Measurements from ENCODE around the gene OR4F15.

DNA sequence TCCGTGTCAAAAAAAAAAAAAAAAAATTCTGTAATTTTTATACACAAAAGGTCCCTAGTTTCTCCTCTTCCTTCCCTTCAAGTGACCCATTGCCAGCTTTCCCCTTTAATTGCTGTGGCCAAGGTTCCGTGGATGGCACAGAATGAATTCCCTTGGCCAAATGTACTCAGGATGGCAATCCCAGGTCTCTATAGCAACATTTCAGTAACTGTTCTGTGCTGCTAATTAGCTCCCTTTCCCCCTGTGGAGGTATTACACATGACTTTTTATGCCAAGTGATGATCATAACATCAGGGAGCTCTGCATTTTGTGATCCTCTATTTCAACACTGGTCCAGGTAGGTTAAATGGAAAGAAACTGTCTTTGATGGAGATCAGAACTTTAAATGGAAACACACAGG, 8.8 kb upstream of the OR4F15 start, which contains the start of gene OR4F6:
- TF ChIP-seq ZBTB7A (IDR thresholded peaks at IDR 0.05; ENCODE audit: low read depth) (no peak), NFIC (IDR thresholded peaks at IDR 0.05) (no peak), EP300 (IDR thresholded peaks at IDR 0.05; ENCODE audit: borderline replicate concordance) (no peak), EGR1 (IDR thresholded peaks at IDR 0.05) (no peak), FOXM1 (IDR thresholded peaks at IDR 0.05; ENCODE audit: borderline replicate concordance, low read depth) (no peak), YY1 (IDR thresholded peaks at IDR 0.05; ENCODE audit: low read depth) (no peak), CREB1 (IDR thresholded peaks at IDR 0.05; ENCODE audit: low read depth) (no peak), CEBPB (IDR thresholded peaks at IDR 0.05) (no peak), RAD21 (IDR thresholded peaks at IDR 0.05; ENCODE audit: low read depth) (no peak), TCF12 (IDR thresholded peaks at IDR 0.05; ENCODE audit: low read depth) (no peak), TAF1 (IDR thresholded peaks at IDR 0.05; ENCODE audit: low read depth) (no peak), TEAD4 (IDR thresholded peaks at IDR 0.05) (no peak)
- TF ChIP-seq, protein P1, sequence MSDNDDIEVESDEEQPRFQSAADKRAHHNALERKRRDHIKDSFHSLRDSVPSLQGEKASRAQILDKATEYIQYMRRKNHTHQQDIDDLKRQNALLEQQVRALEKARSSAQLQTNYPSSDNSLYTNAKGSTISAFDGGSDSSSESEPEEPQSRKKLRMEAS (IDR thresholded peaks at IDR 0.05), result no peak
- TF ChIP-seq, protein P2, sequence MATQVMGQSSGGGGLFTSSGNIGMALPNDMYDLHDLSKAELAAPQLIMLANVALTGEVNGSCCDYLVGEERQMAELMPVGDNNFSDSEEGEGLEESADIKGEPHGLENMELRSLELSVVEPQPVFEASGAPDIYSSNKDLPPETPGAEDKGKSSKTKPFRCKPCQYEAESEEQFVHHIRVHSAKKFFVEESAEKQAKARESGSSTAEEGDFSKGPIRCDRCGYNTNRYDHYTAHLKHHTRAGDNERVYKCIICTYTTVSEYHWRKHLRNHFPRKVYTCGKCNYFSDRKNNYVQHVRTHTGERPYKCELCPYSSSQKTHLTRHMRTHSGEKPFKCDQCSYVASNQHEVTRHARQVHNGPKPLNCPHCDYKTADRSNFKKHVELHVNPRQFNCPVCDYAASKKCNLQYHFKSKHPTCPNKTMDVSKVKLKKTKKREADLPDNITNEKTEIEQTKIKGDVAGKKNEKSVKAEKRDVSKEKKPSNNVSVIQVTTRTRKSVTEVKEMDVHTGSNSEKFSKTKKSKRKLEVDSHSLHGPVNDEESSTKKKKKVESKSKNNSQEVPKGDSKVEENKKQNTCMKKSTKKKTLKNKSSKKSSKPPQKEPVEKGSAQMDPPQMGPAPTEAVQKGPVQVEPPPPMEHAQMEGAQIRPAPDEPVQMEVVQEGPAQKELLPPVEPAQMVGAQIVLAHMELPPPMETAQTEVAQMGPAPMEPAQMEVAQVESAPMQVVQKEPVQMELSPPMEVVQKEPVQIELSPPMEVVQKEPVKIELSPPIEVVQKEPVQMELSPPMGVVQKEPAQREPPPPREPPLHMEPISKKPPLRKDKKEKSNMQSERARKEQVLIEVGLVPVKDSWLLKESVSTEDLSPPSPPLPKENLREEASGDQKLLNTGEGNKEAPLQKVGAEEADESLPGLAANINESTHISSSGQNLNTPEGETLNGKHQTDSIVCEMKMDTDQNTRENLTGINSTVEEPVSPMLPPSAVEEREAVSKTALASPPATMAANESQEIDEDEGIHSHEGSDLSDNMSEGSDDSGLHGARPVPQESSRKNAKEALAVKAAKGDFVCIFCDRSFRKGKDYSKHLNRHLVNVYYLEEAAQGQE (IDR thresholded peaks at IDR 0.05; ENCODE audit: low read depth), result no peak
